Astrocyte of the spinal cord (primary cell): Measurements from ENCODE around the gene TENM3.

Experiments used
- DNase-seq: peaks from one replicate; pipeline ENCODE4 v3.0.0; 2011; ENCODE audit warnings: low read depth, low spot score
- H3K4me3 ChIP-seq: 2 replicates; pipeline ENCODE4 v1.5.1; 2011; ENCODE audit warnings: low read depth, mild to moderate bottlenecking, low read length, moderate library complexity
- CTCF ChIP-seq: IDR thresholded peaks from 2 replicates; pipeline ENCODE4 v1.5.1; 2012; ENCODE audit warnings: low read depth, mild to moderate bottlenecking, low read length, inconsistent platforms
- in situ Hi-C: cut with HindIII; loops from 2 replicates; pipeline ENCODE4 v1.10.0; 2017; ENCODE audit warnings: low sequenced_read_pairs

Gene TENM3

GRCh38 chr4:182265881-182266280 lies 22.7 kb downstream of the TENM3 start:
- in situ Hi-C loops, result no loop called here
- TF ChIP-seq CTCF, result no peak
- H3K4me3 ChIP-seq, result no peak overlapping the region
- DNase-seq, result no peak

- in situ Hi-C loops, result no loop called here
- no peak for TF ChIP-seq CTCF
- no peak for DNase-seq
- no peak overlapping the region for H3K4me3 ChIP-seq
Observed at GRCh38 chr4:182267048-182267447, 23.8 kb downstream of the TENM3 start.

GRCh38 chr4:182268966-182269365 lies 25.8 kb downstream of the TENM3 start:
- H3K4me3 ChIP-seq, result no peak overlapping the region
- in situ Hi-C loops, result no loop called here
- no peak for DNase-seq
- TF ChIP-seq CTCF, result no peak

DNA sequence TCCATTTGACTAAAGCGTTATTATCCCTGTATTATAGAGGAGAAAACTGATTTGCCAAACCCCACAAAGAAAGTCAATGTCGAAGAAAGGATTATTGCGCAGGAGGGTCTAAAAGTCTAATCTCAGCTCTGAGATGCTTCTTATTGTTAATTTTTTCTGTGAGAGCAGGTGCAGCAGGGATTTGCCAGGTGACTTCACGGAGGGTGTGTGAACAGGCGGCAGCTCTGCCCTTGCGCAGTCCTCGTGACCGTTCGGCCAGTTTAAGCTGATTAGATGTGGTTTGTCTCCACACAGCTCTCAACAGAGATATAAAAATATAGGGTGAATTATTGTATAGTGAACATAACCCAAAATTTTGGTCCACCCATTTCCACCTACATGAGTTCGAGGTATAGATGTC lies 28.5 kb downstream of the TENM3 start:
- no peak overlapping the region for H3K4me3 ChIP-seq
- DNase-seq, result no peak
- in situ Hi-C loops, result no loop called here
- no peak for TF ChIP-seq CTCF

DNA sequence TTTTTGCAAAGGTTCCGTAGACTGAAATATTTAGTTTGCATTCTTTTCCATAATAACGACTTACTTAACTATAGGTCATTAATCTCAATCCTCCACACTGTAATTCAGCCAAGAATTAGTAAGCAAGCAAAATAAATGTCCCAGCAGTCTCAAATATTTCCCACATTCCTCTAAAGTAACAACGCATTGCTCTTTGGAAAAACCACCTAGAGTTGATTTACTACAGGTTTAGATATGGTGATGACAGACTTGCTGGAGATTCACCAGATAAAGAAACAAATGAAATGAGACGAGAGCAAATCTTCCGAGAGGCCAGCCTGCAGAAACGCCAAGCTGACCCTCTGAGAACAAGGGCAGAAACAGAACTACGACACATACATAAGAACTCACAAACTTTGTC lies 28.9 kb downstream of the TENM3 start:
- TF ChIP-seq CTCF, result no peak
- in situ Hi-C loops, result no loop called here
- H3K4me3 ChIP-seq, result no peak overlapping the region
- no peak for DNase-seq

- no peak for TF ChIP-seq CTCF
- H3K4me3 ChIP-seq, result no peak overlapping the region
- in situ Hi-C loops, result no loop called here
- DNase-seq, result no peak
Observed at GRCh38 chr4:182273191-182273935, 30.2 kb downstream of the TENM3 start.
